ENCODE data around the gene PIGR.
A peak's percentile ranks its signal among the peaks of the same experiment; 100 is the strongest.

DNA sequence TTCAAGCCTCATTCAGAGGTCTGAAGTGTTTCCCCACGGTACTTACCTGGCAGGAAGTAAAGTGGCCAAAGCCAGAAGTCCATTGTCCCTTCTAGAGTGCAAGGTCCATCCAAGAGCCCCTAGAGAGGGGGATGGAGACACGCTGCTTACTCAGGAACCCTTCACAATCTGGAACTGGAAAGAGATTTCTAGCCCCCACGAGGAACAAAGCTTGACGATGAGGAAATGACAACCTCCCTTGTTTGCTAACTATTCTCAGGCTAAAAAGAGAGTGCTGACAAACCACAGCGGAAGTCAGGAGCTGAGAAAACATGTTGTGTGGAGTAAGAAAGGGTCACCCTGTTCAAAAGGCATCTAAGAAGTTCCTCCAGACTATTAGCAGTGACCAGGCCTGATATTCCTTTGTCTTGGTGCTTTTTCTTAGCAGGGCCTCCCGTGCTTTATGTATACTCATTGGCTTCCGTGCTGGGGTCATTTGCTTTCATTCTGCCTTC is 24.4 kb downstream of the PIGR start, which contains the start of gene FCMR:
- TF ChIP-seq POLR2A (IDR thresholded peaks at IDR 0.05; ENCODE audit: low read depth, low read length): peak; percentile 73
- peak; percentile 72 for TF ChIP-seq POLR2AphosphoS5 (IDR thresholded peaks at IDR 0.05; ENCODE audit: low read depth, low read length)
